SKM-1 treated with dmso at 0.1 percent for 144 hours (cell line): ENCODE measurements around the gene THAP12.

Experiments
- DNase-seq: peaks from one replicate; lab custom pipeline; 2025; ENCODE audit not compliant: unreplicated experiment; lab: John Stamatoyannopoulos, UW

Gene THAP12

GRCh38 chr11:76307978-76308747 lies 72.8 kb downstream of the THAP12 start:
- no peak for DNase-seq

GRCh38 chr11:76307396-76307795 lies 73.5 kb downstream of the THAP12 start:
- DNase-seq: no peak

DNA sequence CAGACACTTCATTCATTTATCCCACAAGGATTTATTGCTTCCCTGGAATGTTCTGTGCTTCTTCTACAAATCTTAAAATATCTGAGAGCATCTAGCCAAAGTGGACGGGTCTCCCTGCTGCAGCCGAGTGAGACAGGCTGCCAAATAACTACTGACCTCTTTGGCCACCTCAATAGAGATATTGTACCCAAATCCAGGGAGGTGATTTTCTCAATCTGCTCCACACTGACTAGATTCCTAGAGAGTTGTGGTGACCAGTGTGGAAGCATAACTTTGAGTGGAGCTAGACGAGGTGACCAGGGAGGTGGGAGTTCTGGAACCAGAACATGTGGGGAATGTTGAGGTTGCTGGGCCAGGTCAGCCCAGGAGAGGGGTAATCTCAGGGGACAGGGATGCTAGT lies 77.5 kb downstream of the THAP12 start:
- no peak for DNase-seq

DNA sequence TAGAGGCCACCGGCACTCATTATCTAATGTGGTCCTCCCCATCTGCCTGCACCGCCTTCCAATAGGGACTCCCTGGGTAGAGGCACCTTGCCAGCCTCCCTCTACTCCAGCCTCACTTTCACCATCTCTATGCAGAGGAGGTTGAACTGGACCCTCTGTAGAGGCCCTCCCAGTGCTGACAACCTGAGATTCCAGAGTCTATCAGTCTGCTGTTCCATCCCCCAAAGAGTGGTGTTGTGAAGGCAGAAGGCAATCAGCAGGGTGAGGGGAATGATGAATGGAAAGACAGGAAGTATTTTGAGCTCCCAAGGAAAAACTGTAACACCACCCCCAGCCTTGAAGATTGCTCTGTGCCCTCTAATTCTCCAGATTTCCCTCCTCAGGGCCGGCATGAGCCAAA lies 77.9 kb downstream of the THAP12 start:
- DNase-seq: no peak
